ENCODE results near the gene CROCC2.

- TF ChIP-seq CTCF (IDR thresholded peaks at IDR 0.05; ENCODE audit: borderline replicate concordance, extremely low read depth, low read length, poor library complexity, severe bottlenecking), result no peak
- no peak for TF ChIP-seq EZH2 (IDR thresholded peaks at IDR 0.05; ENCODE audit: borderline replicate concordance, low read depth, low read length, severe bottlenecking)
Observed at GRCh38 chr2:241002275-241003046, 96.3 kb downstream of the CROCC2 start.

Measured in DND-41 (cell line).